ENCODE results near the gene DGKH. TPM values are rescaled to one million over a fixed set of nuclear protein-coding genes. Genes with fewer than 3 reads are reported as not detected.

The DGKH gene
- total RNA-seq, 1 donor from 2014 or later: 12.1 TPM

GRCh38 chr13:42099962-42100675, 51.7 kb downstream of the DGKH start:
- Mint-ChIP-seq H3K4me1 (peaks cover 3% of the 10 kb centered on the region), H3K9me3 (peaks cover 5% of the 10 kb centered on the region), H3K27ac (no peak overlapping the region), H3K27me3 (ENCODE audit: insufficient read depth, low read depth) (no peaks in the 10 kb centered on the region), H3K4me3 (no peak overlapping the region), H3K36me3 (peaks cover 3% of the 10 kb centered on the region)
- no peak overlapping the region for H3K9ac ChIP-seq
- H3K79me2 ChIP-seq (ENCODE audit: low read depth): no peaks in the 10 kb centered on the region
- no peak overlapping the region for H3K27ac ChIP-seq
- no peak for DNase-seq (ENCODE audit: low spot score)
- no peaks in the 10 kb centered on the region for H3K36me3 ChIP-seq
- no peak overlapping the region for H3K4me2 ChIP-seq
- H3K27me3 ChIP-seq: no peaks in the 10 kb centered on the region
- peaks cover 4% of the 10 kb centered on the region for H3K4me1 ChIP-seq
- TF ChIP-seq CTCF (IDR thresholded peaks at IDR 0.05) (no peak), EZH2phosphoT487 (IDR thresholded peaks at IDR 0.05) (no peak), EZH2 (IDR thresholded peaks at IDR 0.05) (no peak)
- no peaks in the 10 kb centered on the region for H3K9me3 ChIP-seq (ENCODE audit: low read depth)
- no peaks in the 10 kb centered on the region for H3F3A ChIP-seq (ENCODE audit: low read depth)
- H2AFZ ChIP-seq (replicated peaks): no peak overlapping the region
- no peaks in the 10 kb centered on the region for H4K20me1 ChIP-seq (ENCODE audit: low read depth)
- H3K4me3 ChIP-seq: no peak overlapping the region

GRCh38 chr13:42100960-42101359, 52.5 kb downstream of the DGKH start:
- no peak overlapping the region for H2AFZ ChIP-seq (replicated peaks)
- H3K4me3 Mint-ChIP-seq: no peak overlapping the region
- no peak overlapping the region for H3K4me2 ChIP-seq
- no peak overlapping the region for H3K27ac Mint-ChIP-seq
- H3F3A ChIP-seq (ENCODE audit: low read depth): no peaks in the 10 kb centered on the region
- H3K27me3 ChIP-seq: no peaks in the 10 kb centered on the region
- peaks cover 5% of the 10 kb centered on the region for H3K79me2 ChIP-seq (ENCODE audit: low read depth)
- H3K36me3 Mint-ChIP-seq: peaks cover 3% of the 10 kb centered on the region
- no peaks in the 10 kb centered on the region for H4K20me1 ChIP-seq (ENCODE audit: low read depth)
- no peak overlapping the region for H3K9ac ChIP-seq
- no peaks in the 10 kb centered on the region for H3K36me3 ChIP-seq
- H3K4me3 ChIP-seq: no peak overlapping the region
- H3K27me3 Mint-ChIP-seq (ENCODE audit: insufficient read depth, low read depth): no peaks in the 10 kb centered on the region
- peaks cover 5% of the 10 kb centered on the region for H3K9me3 Mint-ChIP-seq
- no peak for DNase-seq (ENCODE audit: low spot score)
- no peaks in the 10 kb centered on the region for H3K9me3 ChIP-seq (ENCODE audit: low read depth)
- no peak overlapping the region for H3K27ac ChIP-seq
- peaks cover 4% of the 10 kb centered on the region for H3K4me1 ChIP-seq
- peaks cover 3% of the 10 kb centered on the region for H3K4me1 Mint-ChIP-seq
- no peak for TF ChIP-seq EZH2 (IDR thresholded peaks at IDR 0.05)
- no peak for TF ChIP-seq EZH2phosphoT487 (IDR thresholded peaks at IDR 0.05)
- TF ChIP-seq CTCF (IDR thresholded peaks at IDR 0.05): no peak

- no peak overlapping the region for H3K27ac ChIP-seq
- no peaks in the 10 kb centered on the region for H3K9me3 ChIP-seq (ENCODE audit: low read depth)
- TF ChIP-seq EZH2phosphoT487 (IDR thresholded peaks at IDR 0.05): no peak
- no peak for TF ChIP-seq EZH2 (IDR thresholded peaks at IDR 0.05)
- no peak for TF ChIP-seq CTCF (IDR thresholded peaks at IDR 0.05)
- no peak overlapping the region for H2AFZ ChIP-seq (replicated peaks)
- no peaks in the 10 kb centered on the region for H3F3A ChIP-seq (ENCODE audit: low read depth)
- H3K36me3 Mint-ChIP-seq: peaks cover 3% of the 10 kb centered on the region
- H3K4me2 ChIP-seq: no peak overlapping the region
- H3K9me3 Mint-ChIP-seq: peaks cover 5% of the 10 kb centered on the region
- peaks cover 12% of the 10 kb centered on the region for H3K4me1 Mint-ChIP-seq
- H3K27ac Mint-ChIP-seq: no peak overlapping the region
- H3K79me2 ChIP-seq (ENCODE audit: low read depth): peaks cover 5% of the 10 kb centered on the region
- no peak overlapping the region for H3K4me3 ChIP-seq
- H3K36me3 ChIP-seq: no peaks in the 10 kb centered on the region
- no peaks in the 10 kb centered on the region for H3K27me3 Mint-ChIP-seq (ENCODE audit: insufficient read depth, low read depth)
- H3K9ac ChIP-seq: no peak overlapping the region
- peaks cover 6% of the 10 kb centered on the region for H3K4me1 ChIP-seq
- H4K20me1 ChIP-seq (ENCODE audit: low read depth): no peaks in the 10 kb centered on the region
- no peak overlapping the region for H3K4me3 Mint-ChIP-seq
- no peaks in the 10 kb centered on the region for H3K27me3 ChIP-seq
- no peak for DNase-seq (ENCODE audit: low spot score)
These were observed 53.6 kb downstream of the DGKH start for GRCh38 chr13:42101821-42102585.
